Measurements from ENCODE around the gene C11orf24.
"Not testable (repeated sequence)": the region's sequence is repeated elsewhere in the genome, so short reads cannot be mapped to it uniquely, and the experiment has no call there.

Gene C11orf24

GRCh38 chr11:68243847-68244246, 27.9 kb downstream of the C11orf24 start:
- not testable (repeated sequence) for DNase-seq

GRCh38 chr11:68242616-68243015, 29.2 kb downstream of the C11orf24 start:
- no peak for DNase-seq

GRCh38 chr11:68231621-68232020, 40.2 kb downstream of the C11orf24 start:
- peak; percentile 57 for DNase-seq

- DNase-seq: no peak
Observed at GRCh38 chr11:68229601-68230000, 42.2 kb downstream of the C11orf24 start.

- DNase-seq: no peak
Observed at GRCh38 chr11:68226421-68226820, 45.4 kb downstream of the C11orf24 start.

- DNase-seq: no peak
Observed at GRCh38 chr11:68224606-68225005, 47.2 kb downstream of the C11orf24 start.

- no peak for DNase-seq
Observed at GRCh38 chr11:68223275-68223674, 48.5 kb downstream of the C11orf24 start.

- no peak for DNase-seq
Observed at GRCh38 chr11:68221406-68221805, 50.4 kb downstream of the C11orf24 start.

GRCh38 chr11:68216171-68216938, 55.4 kb downstream of the C11orf24 start:
- no peak for DNase-seq

- DNase-seq: no peak
Observed at GRCh38 chr11:68215524-68216170, 56.1 kb downstream of the C11orf24 start.

- peak; percentile 26 for DNase-seq
Observed at GRCh38 chr11:68215087-68215445, 56.7 kb downstream of the C11orf24 start.

GRCh38 chr11:68214173-68215086, 57.3 kb downstream of the C11orf24 start:
- no peak for DNase-seq

- DNase-seq: peak; percentile 92
Observed at GRCh38 chr11:68213555-68214172, 58.1 kb downstream of the C11orf24 start.

GRCh38 chr11:68213135-68213515, 58.6 kb downstream of the C11orf24 start, which contains the start of gene KMT5B:
Gene KMT5B (minus strand): TSS chr11:68213296. CDS start chr11:68190076, 23,220 bp downstream.
- peak; percentile 54 for DNase-seq

- DNase-seq: peak; percentile 90
Observed at GRCh38 chr11:68212421-68213134, 59.2 kb downstream of the C11orf24 start.

- DNase-seq: no peak
Observed at GRCh38 chr11:68211546-68211945, 60.2 kb downstream of the C11orf24 start.
